ENCODE results near the gene SPOCK3. TPM values are rescaled to one million over a fixed set of nuclear protein-coding genes. Genes with fewer than 3 reads are reported as not detected.

The SPOCK3 gene
- total and polyA plus RNA-seq, 2 experiments from 2014 or later, result 1.6 to 4.1 TPM

GRCh38 chr4:166777760-166778159 lies 456.5 kb downstream of the SPOCK3 start:
- Histone ChIP-seq H3K27me3 (ENCODE audit: insufficient read depth) (no peaks in the 10 kb centered on the region), H3K79me2 (replicated peaks; ENCODE audit: insufficient read depth) (no peaks in the 10 kb centered on the region), H3F3A (replicated peaks; ENCODE audit: low read depth) (no peaks in the 10 kb centered on the region), H3K9me2 (ENCODE audit: insufficient read depth) (no peaks in the 10 kb centered on the region), H2AFZ (no peak overlapping the region), H3K4me1 (ENCODE audit: insufficient read depth) (peaks cover 6% of the 10 kb centered on the region), H4K20me1 (replicated peaks; ENCODE audit: insufficient read depth) (no peaks in the 10 kb centered on the region), H3K4me3 (no peak overlapping the region), H3K27ac (ENCODE audit: low read depth) (no peak overlapping the region), H3K36me3 (ENCODE audit: insufficient read depth) (no peaks in the 10 kb centered on the region), H3K4me2 (no peak overlapping the region)
- Mint-ChIP-seq H3K4me3 (no peak overlapping the region), H3K4me1 (peaks cover 8% of the 10 kb centered on the region), H3K27me3 (ENCODE audit: insufficient read depth, low read depth, poor library complexity) (no peaks in the 10 kb centered on the region), H3K27ac (no peak overlapping the region), H3K36me3 (ENCODE audit: low read depth) (no peaks in the 10 kb centered on the region), H3K9me3 (no peaks in the 10 kb centered on the region)
- no peak for DNase-seq (ENCODE audit: low spot score)
- ATAC-seq, result no peak
- TF ChIP-seq CREB1 (CRISPR knock-in tag; IDR thresholded peaks at IDR 0.05; ENCODE audit: low read depth) (no peak), STAT1 (IDR thresholded peaks at IDR 0.05; ENCODE audit: unreplicated experiment) (no peak), EZH2 (IDR thresholded peaks at IDR 0.05; ENCODE audit: low read depth, unreplicated experiment) (no peak), POLR2AphosphoS5 (IDR thresholded peaks at IDR 0.05; ENCODE audit: low read depth) (no peak), NANOG (IDR thresholded peaks at IDR 0.05; ENCODE audit: borderline replicate concordance) (no peak), ZNF331 (CRISPR knock-in tag; IDR thresholded peaks at IDR 0.05; ENCODE audit: low read depth) (no peak), ETS1 (IDR thresholded peaks at IDR 0.05) (no peak), CTCF (conservative IDR thresholded peaks at IDR 0.05; ENCODE audit: low read depth in 2 of 2) (no peak), ZNF114 (CRISPR knock-in tag; IDR thresholded peaks at IDR 0.05) (no peak), REST (IDR thresholded peaks at IDR 0.05; ENCODE audit: unreplicated experiment) (no peak), JUNB (IDR thresholded peaks at IDR 0.05; ENCODE audit: unreplicated experiment) (no peak), EZH2phosphoT487 (IDR thresholded peaks at IDR 0.05; ENCODE audit: unreplicated experiment) (no peak), ZNF462 (CRISPR knock-in tag; IDR thresholded peaks at IDR 0.05) (no peak)

Measured in GM23338 (cell line).